Ammon's horn (tissue), 1 donor: ENCODE measurements around the gene TMEM91.

ENCODE experiments used
- DNase-seq: peaks from one replicate; pipeline ENCODE4 v3.0.0-alpha.2; 2016; ENCODE audit warnings: low spot score

TMEM91 gene

GRCh38 chr19:41412953-41413352 lies 36.6 kb downstream of the TMEM91 start:
- no peak for DNase-seq

GRCh38 chr19:41413947-41414346 lies 37.6 kb downstream of the TMEM91 start:
- DNase-seq: no peak

- no peak for DNase-seq
These were observed 38.1 kb downstream of the TMEM91 start for GRCh38 chr19:41414461-41414860.

DNA sequence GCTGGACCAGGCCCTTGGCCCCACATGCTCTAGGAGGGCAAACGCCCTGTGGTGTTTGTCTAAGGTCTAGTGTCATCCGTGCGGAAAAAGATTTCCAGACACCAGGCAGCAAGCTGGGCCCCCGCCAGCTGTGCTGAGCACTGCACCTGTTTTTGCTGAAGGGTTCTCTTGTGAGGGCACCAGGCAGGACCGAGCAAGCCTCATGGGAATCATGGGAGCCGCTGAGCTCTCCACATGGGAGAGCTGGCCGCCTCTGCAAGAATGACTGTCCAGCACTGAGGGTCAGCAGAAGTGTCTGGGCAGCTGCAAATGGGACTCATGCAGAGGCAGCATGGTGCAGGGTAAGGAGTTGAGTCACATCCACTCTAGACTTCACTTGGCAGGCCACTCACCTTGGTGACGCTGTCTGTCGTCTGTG lies 38.8 kb downstream of the TMEM91 start:
- no peak for DNase-seq

- DNase-seq: no peak
These were observed 39.9 kb downstream of the TMEM91 start for GRCh38 chr19:41416194-41416674.

- peak; percentile 65 for DNase-seq
These were observed 44.0 kb downstream of the TMEM91 start for GRCh38 chr19:41420101-41420880.

DNA sequence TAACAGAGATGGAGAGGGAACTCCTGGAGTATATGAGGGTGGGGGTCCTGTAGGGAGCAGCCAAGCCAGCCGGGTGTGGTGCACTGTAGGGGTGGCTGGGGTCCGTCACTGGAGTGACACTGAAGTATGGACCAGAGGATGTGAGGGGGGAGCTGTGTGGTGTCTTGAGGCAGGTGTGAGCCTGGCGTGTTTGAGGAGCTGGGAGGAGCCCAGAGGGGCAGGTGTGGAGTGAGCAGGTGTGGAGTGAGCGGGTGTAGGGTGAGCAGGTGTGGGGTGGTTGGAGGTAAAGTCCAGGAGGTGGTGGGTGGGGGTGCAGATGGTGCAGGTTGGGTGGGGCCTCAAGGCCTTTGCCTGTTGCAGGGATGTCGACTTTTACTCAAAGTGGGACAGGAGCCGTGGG lies 45.0 kb downstream of the TMEM91 start:
- DNase-seq: no peak

GRCh38 chr19:41421973-41422372 lies 45.6 kb downstream of the TMEM91 start:
- no peak for DNase-seq

DNA sequence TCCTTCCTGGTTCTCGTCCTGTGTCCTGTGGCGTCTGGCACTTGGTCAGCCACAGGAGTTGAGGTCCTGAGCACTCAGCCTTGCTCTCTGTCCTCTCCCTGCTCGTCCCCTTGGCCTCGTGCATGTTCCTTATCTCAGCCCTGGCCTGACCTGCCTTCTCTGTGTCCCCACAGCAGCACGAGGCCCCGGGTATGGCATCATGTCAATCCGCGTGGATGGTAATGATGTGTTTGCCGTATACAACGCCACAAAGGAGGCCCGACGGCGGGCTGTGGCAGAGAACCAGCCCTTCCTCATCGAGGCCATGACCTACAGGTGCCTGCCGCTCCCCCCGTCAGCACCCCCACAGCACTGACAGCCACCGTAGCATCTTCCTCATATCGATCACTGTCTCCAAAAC lies 46.1 kb downstream of the TMEM91 start:
- DNase-seq: no peak

DNA sequence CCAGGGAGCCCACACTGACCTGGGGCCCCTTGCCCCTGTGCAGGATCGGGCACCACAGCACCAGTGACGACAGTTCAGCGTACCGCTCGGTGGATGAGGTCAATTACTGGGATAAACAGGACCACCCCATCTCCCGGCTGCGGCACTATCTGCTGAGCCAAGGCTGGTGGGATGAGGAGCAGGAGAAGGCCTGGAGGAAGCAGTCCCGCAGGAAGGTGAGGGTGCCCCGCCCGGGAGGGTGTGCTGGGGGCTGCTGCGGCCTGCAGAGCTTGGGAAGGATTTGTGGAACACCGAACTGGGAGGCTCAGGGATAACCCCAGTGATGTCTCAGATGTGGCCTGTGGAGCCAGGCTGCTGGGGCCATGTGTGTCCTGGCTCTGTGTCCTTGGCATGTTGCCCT lies 46.6 kb downstream of the TMEM91 start:
- no peak for DNase-seq

DNA sequence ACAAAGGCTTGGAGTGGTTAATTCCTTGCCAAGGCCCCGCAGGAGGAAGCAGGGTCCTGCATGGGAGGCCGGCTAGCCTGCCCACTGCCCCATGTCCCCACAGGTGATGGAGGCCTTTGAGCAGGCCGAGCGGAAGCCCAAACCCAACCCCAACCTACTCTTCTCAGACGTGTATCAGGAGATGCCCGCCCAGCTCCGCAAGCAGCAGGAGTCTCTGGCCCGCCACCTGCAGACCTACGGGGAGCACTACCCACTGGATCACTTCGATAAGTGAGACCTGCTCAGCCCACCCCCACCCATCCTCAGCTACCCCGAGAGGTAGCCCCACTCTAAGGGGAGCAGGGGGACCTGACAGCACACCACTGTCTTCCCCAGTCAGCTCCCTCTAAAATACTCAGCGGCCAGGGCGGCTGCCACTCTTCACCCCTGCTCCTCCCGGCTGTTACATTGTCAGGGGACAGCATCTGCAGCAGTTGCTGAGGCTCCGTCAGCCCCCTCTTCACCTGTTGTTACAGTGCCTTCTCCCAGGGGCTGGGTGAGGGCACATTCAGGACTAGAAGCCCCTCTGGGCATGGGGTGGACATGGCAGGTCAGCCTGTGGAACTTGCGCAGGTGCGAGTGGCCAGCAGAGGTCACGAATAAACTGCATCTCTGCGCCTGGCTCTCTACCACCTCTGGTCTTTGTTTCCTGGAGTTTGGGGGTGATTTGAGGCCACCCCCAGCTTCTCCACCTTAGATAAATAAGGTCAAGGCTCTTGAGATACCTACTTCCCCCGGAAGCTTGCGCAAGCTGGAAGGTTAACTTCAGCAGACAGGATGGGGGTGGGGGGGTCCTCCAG lies 48.2 kb downstream of the TMEM91 start:
- DNase-seq: no peak

GRCh38 chr19:41425174-41426115 lies 49.1 kb downstream of the TMEM91 start:
- no peak for DNase-seq

DNA sequence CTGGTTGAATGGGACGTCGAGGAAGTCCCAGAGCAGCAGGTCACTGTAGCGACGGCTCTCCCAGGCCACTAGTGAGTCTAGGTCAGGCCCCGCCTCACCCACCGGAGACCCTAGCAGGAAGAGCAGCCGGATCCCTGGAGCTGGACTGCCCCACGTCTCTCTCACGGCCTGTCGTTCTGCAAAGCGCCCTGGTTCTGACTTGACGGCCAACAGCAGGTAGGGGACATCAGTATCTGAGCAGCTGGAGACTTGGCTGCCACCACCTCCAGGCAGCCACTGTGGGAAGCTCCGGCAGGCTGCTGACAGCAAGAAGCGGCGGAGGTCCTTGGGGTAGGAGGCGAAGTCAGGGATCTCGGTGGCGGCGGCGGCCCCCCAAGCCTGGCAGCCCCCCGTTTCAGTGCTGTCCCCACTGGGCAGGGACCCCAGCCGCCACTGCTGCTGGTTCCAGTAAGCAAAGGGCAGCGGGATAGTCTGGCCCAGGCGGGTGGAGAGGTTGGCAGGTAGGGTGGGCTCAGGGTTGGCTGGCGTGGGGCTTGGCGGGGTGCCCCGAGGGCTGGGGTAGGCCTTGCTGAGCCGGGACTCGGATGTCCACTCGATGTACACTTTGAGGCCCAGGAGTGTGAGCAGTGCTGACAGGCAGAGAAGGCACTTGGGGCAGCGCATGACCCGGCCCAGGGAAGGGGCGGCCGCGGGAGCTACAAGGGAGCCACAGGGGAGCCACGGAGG lies 49.9 kb downstream of the TMEM91 start:
- DNase-seq: no peak

- DNase-seq: no peak
These were observed 50.8 kb downstream of the TMEM91 start, which contains the start of gene B3GNT8 for GRCh38 chr19:41426952-41427646. Gene B3GNT8 (minus strand): TSS chr19:41427374. CDS start chr19:41426778, 596 bp downstream.

DNA sequence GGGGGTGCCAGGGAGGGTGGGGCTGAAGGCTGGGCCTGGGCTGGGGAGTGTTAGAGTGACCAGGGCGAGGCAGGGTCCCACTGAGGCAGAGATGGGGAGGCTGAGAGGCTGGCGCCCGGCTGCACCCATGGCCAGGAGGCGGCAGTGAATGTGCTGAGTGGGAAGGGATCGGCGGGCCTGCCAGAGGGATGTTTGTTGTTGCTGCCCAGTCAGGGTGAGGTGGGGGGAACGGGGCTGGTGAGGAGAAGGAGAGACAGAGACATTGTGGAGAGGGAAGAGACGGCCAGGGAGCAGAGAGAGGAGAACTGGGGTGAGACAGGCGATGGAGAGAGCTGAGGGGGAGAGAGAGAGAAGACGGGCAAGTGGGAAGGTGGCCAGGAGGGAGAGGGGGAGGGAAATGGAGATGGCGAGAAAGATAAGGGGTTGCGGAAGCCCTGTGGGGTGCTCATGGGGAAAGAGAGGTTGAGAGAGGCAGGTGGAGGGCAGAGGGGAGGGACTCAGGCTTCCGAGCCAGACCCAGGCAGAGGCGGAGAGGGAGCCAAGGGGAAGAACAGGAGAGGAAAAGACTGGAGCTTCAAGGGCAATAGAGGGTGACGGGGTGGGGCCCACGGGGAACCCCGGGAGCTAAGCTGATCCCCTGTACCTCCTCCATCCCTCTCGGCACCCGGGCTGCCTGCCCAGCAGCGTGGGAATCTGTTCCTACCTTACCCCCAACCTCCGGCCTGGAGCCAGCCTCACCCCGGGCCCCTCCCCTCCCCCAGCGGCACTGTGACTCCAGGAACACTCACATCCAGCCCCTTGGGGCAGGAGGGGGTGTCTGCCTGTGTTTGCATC lies 51.5 kb downstream of the TMEM91 start:
- peak; percentile 33 for DNase-seq

- DNase-seq: no peak
These were observed 52.1 kb downstream of the TMEM91 start for GRCh38 chr19:41428481-41428859.

DNA sequence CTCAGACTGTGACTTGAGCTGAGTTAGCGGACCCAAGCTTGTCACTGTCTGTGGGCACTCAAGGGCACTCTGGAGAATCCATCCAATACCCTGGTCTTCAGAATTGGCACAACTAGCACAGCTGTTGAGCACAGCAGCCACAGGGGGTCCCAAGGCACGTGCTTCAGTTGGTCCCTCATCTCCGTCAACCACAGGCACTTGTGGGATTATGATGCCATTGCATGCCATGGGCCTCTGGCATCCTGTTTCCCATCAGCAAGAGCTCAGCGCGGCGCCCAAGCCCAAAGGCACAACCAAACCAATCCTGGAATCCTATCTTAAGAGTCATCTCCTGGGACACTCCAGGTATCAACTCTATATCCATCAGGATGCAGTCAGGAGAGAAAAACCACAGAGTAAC lies 54.6 kb downstream of the TMEM91 start:
- no peak for DNase-seq

GRCh38 chr19:41431426-41432386 lies 55.4 kb downstream of the TMEM91 start:
- DNase-seq: peak; percentile 61
